GM18505 (cell line): ENCODE measurements around the gene ITPA.

ENCODE experiments used
- ATAC-seq: cut with Tn5 transposase; IDR thresholded peaks from one replicate; pipeline ENCODE4 v1.9.1; 2021; ENCODE audit not compliant: unreplicated experiment
- POLR2A ChIP-seq: IDR thresholded peaks from 4 replicates; pipeline ENCODE4 v1.6.1; 2011; ENCODE audit warnings: borderline replicate concordance; ENCODE audit not compliant: insufficient read depth, insufficient read length; ENCODE audit errors: extremely low read depth

Gene ITPA

GRCh38 chr20:3209257-3209945 lies at the start of gene ITPA:
TSS of gene ITPA (plus strand) at chr20:3209498. CDS start at chr20:3209552, 54 bp downstream.
- peak; percentile 39 for ATAC-seq

DNA sequence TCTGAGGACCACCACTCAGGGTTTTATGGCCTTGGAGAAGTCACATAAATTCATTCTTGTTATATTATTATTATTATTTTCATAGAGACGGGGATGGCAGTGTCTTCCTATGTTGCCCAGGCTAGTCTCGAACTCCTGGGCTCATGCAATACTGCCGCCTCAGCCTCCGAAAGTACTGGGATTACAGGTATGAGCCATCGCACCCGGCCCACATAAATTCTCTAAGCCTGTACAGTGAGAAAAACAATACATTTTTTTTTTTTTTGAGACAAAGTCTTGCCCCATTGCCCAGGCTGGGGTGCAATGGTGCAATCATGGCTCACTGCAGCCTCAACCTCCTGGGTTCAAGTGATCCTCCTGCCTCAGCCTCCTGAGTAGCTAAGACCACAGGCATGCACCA lies 48.9 kb upstream of the ITPA start:
- no peak for ATAC-seq
- no peak for TF ChIP-seq POLR2A

More at GRCh38 chr20:3209257-3209945, at the start of gene ITPA:
- TF ChIP-seq POLR2A = peak; percentile 78

- TF ChIP-seq POLR2A = no peak
- no peak for ATAC-seq
These were observed 47.8 kb upstream of the ITPA start for GRCh38 chr20:3161316-3162079.

- no peak for ATAC-seq
- TF ChIP-seq POLR2A = no peak
These were observed 47.2 kb upstream of the ITPA start for GRCh38 chr20:3162080-3162611.

GRCh38 chr20:3163099-3164042 lies 45.9 kb upstream of the ITPA start:
- no peak for ATAC-seq
- no peak for TF ChIP-seq POLR2A

DNA sequence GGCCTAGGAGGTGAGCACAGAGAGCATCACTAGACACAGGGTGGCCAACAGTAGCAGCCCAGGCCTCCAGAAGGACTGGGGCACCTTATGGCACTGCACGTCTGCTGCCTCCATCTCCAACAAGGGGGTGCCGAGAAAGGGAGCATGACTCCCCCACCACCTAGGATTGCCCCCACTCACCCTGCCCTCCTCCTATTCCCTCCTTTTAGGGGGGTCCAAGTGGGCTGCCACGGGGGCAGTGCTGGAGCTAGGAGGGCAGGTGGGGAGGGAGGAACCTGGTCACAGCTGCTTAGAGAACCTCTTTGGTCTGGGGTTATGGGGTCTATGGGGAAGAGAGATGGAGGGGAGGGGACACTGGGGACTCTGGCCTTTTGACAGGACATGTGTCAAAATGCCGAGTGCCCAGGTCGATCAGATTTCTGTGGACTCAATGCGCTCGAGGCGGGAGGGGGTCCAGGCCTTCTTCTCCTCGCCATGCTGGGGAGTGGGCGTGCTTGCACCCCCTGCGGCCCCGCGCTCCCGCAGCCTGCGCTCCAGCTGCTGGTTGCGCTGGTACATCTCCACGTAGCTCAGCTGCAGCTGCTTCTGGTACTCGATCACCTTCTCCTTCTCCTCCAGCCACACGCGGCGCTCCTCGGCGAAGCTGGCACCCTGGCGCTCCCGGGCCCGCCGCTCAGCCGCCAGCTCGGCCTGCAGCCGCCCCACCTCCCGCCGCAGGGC lies 45.1 kb upstream of the ITPA start:
- ATAC-seq = no peak

GRCh38 chr20:3164763-3165410 lies 44.4 kb upstream of the ITPA start:
- no peak for TF ChIP-seq POLR2A
- ATAC-seq = no peak

More for the DNA sequence above, 45.1 kb upstream of the ITPA start:
- TF ChIP-seq POLR2A = no peak

- no peak for TF ChIP-seq POLR2A
- no peak for ATAC-seq
These were observed 43.6 kb upstream of the ITPA start for GRCh38 chr20:3165473-3166337.

DNA sequence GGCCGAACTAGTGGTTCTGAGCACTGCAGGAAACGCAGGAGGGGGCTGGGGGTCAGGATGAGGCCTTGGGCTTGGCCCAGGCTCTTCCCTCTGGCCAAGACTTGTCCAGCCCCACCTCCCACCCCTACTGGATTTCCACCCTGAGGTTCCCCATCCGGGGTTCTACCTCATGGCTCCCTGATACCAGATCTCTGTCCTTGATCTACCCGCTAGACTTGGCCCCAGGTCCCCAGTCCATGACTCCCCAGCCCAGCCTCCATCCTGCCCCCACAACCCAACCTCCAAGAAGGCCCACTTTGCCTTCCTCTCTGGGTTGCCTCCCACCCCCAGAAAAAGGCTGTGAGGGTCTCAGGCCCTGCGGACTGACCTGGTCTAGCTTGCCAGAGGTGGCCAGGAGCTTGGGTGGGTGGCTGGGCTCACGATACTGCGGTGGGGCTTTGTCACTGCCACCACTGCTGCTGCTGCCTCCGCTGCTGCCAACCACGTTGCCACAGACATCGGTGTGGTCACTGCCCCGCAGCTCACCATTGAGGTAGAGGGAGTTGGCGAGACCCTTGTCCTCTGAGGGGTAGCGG lies 42.9 kb upstream of the ITPA start:
- no peak for TF ChIP-seq POLR2A

DNA sequence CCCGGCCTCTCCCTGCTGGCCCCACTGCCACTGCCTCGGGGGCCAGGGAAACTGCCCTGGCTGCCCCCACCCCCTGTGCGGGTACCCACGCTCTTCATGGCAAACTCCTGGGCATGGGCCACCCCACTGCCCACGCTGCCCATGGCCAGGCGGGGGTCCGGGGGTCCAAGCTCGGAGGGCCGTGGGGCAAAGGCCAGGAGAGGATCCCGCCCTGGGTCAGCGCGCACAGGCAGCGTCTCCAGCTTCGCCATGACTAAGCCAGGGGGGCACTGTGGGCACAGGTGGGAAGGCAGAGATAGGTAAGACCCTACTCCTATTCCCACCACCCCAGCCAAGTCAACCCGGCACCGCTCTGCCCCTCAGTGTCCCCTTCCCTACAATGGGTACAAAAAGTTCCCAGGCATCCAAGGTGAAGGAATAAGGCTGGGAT lies 42.4 kb upstream of the ITPA start:
- no peak for TF ChIP-seq POLR2A

More for the DNA sequence above, 42.9 kb upstream of the ITPA start:
- no peak for ATAC-seq

GRCh38 chr20:3167738-3168078 lies 41.6 kb upstream of the ITPA start:
- TF ChIP-seq POLR2A = no peak
- no peak for ATAC-seq

More for the DNA sequence above, 42.4 kb upstream of the ITPA start:
- no peak for ATAC-seq
